Hepatic stellate cell (primary cell): ENCODE results near the gene STC2.

Experiments
- DNase-seq: peaks from one replicate; pipeline ENCODE4 v3.0.0; 2011; ENCODE audit warnings: low spot score

The STC2 gene

GRCh38 chr5:173268750-173269432, 59.3 kb downstream of the STC2 start:
- DNase-seq = no peak

DNA sequence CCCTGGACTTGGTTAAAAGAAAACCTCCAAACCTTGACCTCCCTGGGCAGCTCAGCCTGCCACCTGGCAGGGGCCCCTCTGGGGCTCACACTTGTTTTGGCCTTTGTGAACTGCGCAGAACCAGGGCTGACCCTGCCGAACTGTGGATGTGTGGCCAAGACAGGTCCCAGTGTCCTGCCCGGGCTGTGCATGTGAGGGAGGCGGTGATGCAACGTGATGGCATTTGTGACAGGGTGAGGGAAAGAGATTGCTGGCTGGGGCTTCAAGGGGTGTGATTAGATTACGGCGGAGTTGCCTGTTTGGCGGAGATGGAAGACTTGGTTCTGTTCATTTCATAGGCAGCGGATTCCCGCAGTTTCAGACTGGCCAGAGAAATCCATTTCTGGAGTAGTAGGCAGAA, 62.8 kb downstream of the STC2 start:
- DNase-seq = no peak
